T-helper 17 cell (primary cell): ENCODE data around the gene C1QTNF5. TPM values are rescaled to one million over a fixed set of nuclear protein-coding genes. Genes with fewer than 3 reads are reported as not detected.

ENCODE experiments used
- ATAC-seq: fragments of 150-1000 bp; cut with Tn5 transposase; 2 replicates; pipeline ENCODE4 v1.10.0; 2021; ENCODE audit warnings: mild to moderate bottlenecking, moderate library complexity
- DNase-seq, 3 donors: peaks; one replicate each; pipeline versions ENCODE4 v3.0.0 to v3.0.0-alpha.2; 2020 to 2021
- H3K9me3 ChIP-seq: one replicate; pipeline ENCODE4 v1.7.0; 2013; ENCODE audit warnings: low read length, mild to moderate bottlenecking; ENCODE audit not compliant: control insufficient read depth, poor library complexity, severe bottlenecking
- H3K27ac Mint-ChIP-seq: one replicate; pipeline ENCODE4 v1.8.0; 2022; ENCODE audit warnings: mild to moderate bottlenecking, moderate library complexity, mixed read lengths
- H3K27me3 Mint-ChIP-seq: one replicate; pipeline ENCODE4 v1.8.0; 2022; ENCODE audit warnings: mixed read lengths
- H3K36me3 Mint-ChIP-seq: one replicate; pipeline ENCODE4 v1.8.0; 2022; ENCODE audit warnings: low read depth, mixed read lengths
- H3K4me1 Mint-ChIP-seq: one replicate; pipeline ENCODE4 v1.8.0; 2022; ENCODE audit warnings: mild to moderate bottlenecking, mixed read lengths
- H3K4me3 Mint-ChIP-seq: one replicate; pipeline ENCODE4 v1.8.0; 2022; ENCODE audit warnings: mild to moderate bottlenecking, moderate library complexity, mixed read lengths
- total RNA-seq, 4 donors: library from RNA in 2 of 4; stranded (reverse) in 2 of 4; gene quantifications; one replicate each; pipeline ENCODE4 v1.2.3 and lab custom pipeline; 2022 to 2026

Gene C1QTNF5
- total RNA-seq, 2 donors from 2014 or later = not detected

- no peak for DNase-seq
- peak overlapping the region; percentile 24 for H3K27ac Mint-ChIP-seq
- peaks cover 2% of the 10 kb centered on the region for H3K36me3 Mint-ChIP-seq
- H3K4me3 Mint-ChIP-seq = no peak overlapping the region
- no peaks in the 10 kb centered on the region for H3K9me3 ChIP-seq
- ATAC-seq = peak; percentile 94
- peaks cover 20% of the 10 kb centered on the region for H3K4me1 Mint-ChIP-seq
- H3K27me3 Mint-ChIP-seq = no peaks in the 10 kb centered on the region
Observed at GRCh38 chr11:119306373-119306890, 34.3 kb downstream of the C1QTNF5 start.

GRCh38 chr11:119305556-119306372 is 34.9 kb downstream of the C1QTNF5 start:
- ATAC-seq (no peak), DNase-seq (no peak)
- Mint-ChIP-seq H3K27me3 (no peaks in the 10 kb centered on the region), H3K4me1 (peaks cover 20% of the 10 kb centered on the region), H3K36me3 (peaks cover 4% of the 10 kb centered on the region), H3K4me3 (no peak overlapping the region), H3K27ac (peak overlapping the region; percentile 71)
- H3K9me3 ChIP-seq = no peaks in the 10 kb centered on the region

GRCh38 chr11:119303227-119303718 is 37.4 kb downstream of the C1QTNF5 start:
- no peaks in the 10 kb centered on the region for H3K9me3 ChIP-seq
- H3K27me3 Mint-ChIP-seq = no peaks in the 10 kb centered on the region
- H3K4me1 Mint-ChIP-seq = peaks cover 19% of the 10 kb centered on the region
- H3K4me3 Mint-ChIP-seq = no peak overlapping the region
- no peak overlapping the region for H3K27ac Mint-ChIP-seq
- DNase-seq (no peak), ATAC-seq (no peak)
- peaks cover 4% of the 10 kb centered on the region for H3K36me3 Mint-ChIP-seq

GRCh38 chr11:119300198-119300964 is 40.3 kb downstream of the C1QTNF5 start:
- no peaks in the 10 kb centered on the region for H3K27me3 Mint-ChIP-seq
- DNase-seq (no peak), ATAC-seq (no peak)
- H3K36me3 Mint-ChIP-seq = peaks cover 10% of the 10 kb centered on the region
- H3K4me1 Mint-ChIP-seq = peaks cover 8% of the 10 kb centered on the region
- no peak overlapping the region for H3K27ac Mint-ChIP-seq
- H3K4me3 Mint-ChIP-seq = no peak overlapping the region
- no peaks in the 10 kb centered on the region for H3K9me3 ChIP-seq

GRCh38 chr11:119299416-119299815 is 41.3 kb downstream of the C1QTNF5 start:
- H3K27ac Mint-ChIP-seq = no peak overlapping the region
- H3K9me3 ChIP-seq = no peaks in the 10 kb centered on the region
- DNase-seq (no peak), ATAC-seq (no peak)
- H3K27me3 Mint-ChIP-seq = no peaks in the 10 kb centered on the region
- no peak overlapping the region for H3K4me3 Mint-ChIP-seq
- H3K36me3 Mint-ChIP-seq = peaks cover 8% of the 10 kb centered on the region
- peaks cover 4% of the 10 kb centered on the region for H3K4me1 Mint-ChIP-seq

- ATAC-seq (no peak), DNase-seq (no peak)
- Mint-ChIP-seq H3K27ac (no peak overlapping the region), H3K4me3 (no peak overlapping the region), H3K36me3 (peaks cover 8% of the 10 kb centered on the region), H3K27me3 (no peaks in the 10 kb centered on the region), H3K4me1 (peaks cover 4% of the 10 kb centered on the region)
- no peaks in the 10 kb centered on the region for H3K9me3 ChIP-seq
Observed at GRCh38 chr11:119298726-119299125, 42.0 kb downstream of the C1QTNF5 start.

GRCh38 chr11:119297938-119298337 is 42.7 kb downstream of the C1QTNF5 start:
- H3K36me3 Mint-ChIP-seq = peaks cover 8% of the 10 kb centered on the region
- H3K4me1 Mint-ChIP-seq = peaks cover 2% of the 10 kb centered on the region
- ATAC-seq (no peak), DNase-seq (no peak)
- H3K9me3 ChIP-seq = no peaks in the 10 kb centered on the region
- no peaks in the 10 kb centered on the region for H3K27me3 Mint-ChIP-seq
- H3K4me3 Mint-ChIP-seq = no peak overlapping the region
- H3K27ac Mint-ChIP-seq = no peak overlapping the region

GRCh38 chr11:119295178-119295577 is 45.5 kb downstream of the C1QTNF5 start:
- Mint-ChIP-seq H3K27me3 (no peaks in the 10 kb centered on the region), H3K36me3 (peaks cover 7% of the 10 kb centered on the region), H3K4me1 (peaks cover under 1% of the 10 kb centered on the region), H3K27ac (peak overlapping the region; percentile 49), H3K4me3 (no peak overlapping the region)
- H3K9me3 ChIP-seq = no peaks in the 10 kb centered on the region
- DNase-seq = no peak
- no peak for ATAC-seq

GRCh38 chr11:119293461-119293860 is 47.2 kb downstream of the C1QTNF5 start:
- peaks cover 7% of the 10 kb centered on the region for H3K36me3 Mint-ChIP-seq
- H3K27me3 Mint-ChIP-seq = no peaks in the 10 kb centered on the region
- H3K9me3 ChIP-seq = no peaks in the 10 kb centered on the region
- no peak for DNase-seq
- no peak for ATAC-seq
- H3K4me1 Mint-ChIP-seq = no peaks in the 10 kb centered on the region
- no peak overlapping the region for H3K4me3 Mint-ChIP-seq
- H3K27ac Mint-ChIP-seq = no peak overlapping the region

GRCh38 chr11:119290894-119291497 is 49.7 kb downstream of the C1QTNF5 start:
- Mint-ChIP-seq H3K36me3 (peaks cover 6% of the 10 kb centered on the region), H3K27ac (no peak overlapping the region), H3K27me3 (no peaks in the 10 kb centered on the region), H3K4me3 (no peak overlapping the region), H3K4me1 (peaks cover 3% of the 10 kb centered on the region)
- H3K9me3 ChIP-seq = no peaks in the 10 kb centered on the region
- DNase-seq (no peak), ATAC-seq (no peak)

Other genes starting within 250 kb of the C1QTNF5 start
- 10 to 100 TPM; 18.9 to 20.5 TPM for gene DPAGT1, start 239.0 kb downstream of the C1QTNF5 start, total RNA-seq
- gene C2CD2L, start 233.5 kb downstream of the C1QTNF5 start, total RNA-seq = 10 to 100 TPM; 20.9 to 24.6 TPM
- gene HINFP, start 219.3 kb downstream of the C1QTNF5 start, total RNA-seq = 10 to 100 TPM; 22.3 to 26.1 TPM
- not detected for gene ABCG4, start 191.8 kb downstream of the C1QTNF5 start, total RNA-seq
- gene NLRX1, start 172.2 kb downstream of the C1QTNF5 start, total RNA-seq = 1 to 10 TPM; 6.6 to 6.9 TPM
- 1 to 10 TPM in 1 of 2 donors, under 1 TPM in 1; 0.65 to 1.0 TPM for gene NHERF4, start 155.4 kb downstream of the C1QTNF5 start, total RNA-seq
- gene CBL, start 134.5 kb downstream of the C1QTNF5 start, total RNA-seq = 10 to 100 TPM; 36.1 to 41.9 TPM
- gene MCAM, start 23.8 kb downstream of the C1QTNF5 start, total RNA-seq = 10 to 100 TPM; 25.6 to 54.0 TPM
- 10 to 100 TPM; 15.3 to 19.0 TPM for gene RNF26, start 6.4 kb downstream of the C1QTNF5 start, total RNA-seq
- not detected for gene MFRP, start 5.8 kb upstream of the C1QTNF5 start, total RNA-seq
- 1 to 10 TPM; 1.7 to 5.2 TPM for gene USP2, start 40.8 kb upstream of the C1QTNF5 start, total RNA-seq
- under 1 TPM in 1 of 2 donors, not detected in 1; 0.20 TPM for gene THY1, start 82.3 kb upstream of the C1QTNF5 start, total RNA-seq